ENCODE data around the gene FOSB. TPM values are rescaled to one million over a fixed set of nuclear protein-coding genes. Genes with fewer than 3 reads are reported as not detected.
A peak's percentile ranks its signal among the peaks of the same experiment; 100 is the strongest.

Gene FOSB
- total RNA-seq, 4 donors from 2014 or later = 0.85 to 56.1 (median 9.6) TPM

DNA sequence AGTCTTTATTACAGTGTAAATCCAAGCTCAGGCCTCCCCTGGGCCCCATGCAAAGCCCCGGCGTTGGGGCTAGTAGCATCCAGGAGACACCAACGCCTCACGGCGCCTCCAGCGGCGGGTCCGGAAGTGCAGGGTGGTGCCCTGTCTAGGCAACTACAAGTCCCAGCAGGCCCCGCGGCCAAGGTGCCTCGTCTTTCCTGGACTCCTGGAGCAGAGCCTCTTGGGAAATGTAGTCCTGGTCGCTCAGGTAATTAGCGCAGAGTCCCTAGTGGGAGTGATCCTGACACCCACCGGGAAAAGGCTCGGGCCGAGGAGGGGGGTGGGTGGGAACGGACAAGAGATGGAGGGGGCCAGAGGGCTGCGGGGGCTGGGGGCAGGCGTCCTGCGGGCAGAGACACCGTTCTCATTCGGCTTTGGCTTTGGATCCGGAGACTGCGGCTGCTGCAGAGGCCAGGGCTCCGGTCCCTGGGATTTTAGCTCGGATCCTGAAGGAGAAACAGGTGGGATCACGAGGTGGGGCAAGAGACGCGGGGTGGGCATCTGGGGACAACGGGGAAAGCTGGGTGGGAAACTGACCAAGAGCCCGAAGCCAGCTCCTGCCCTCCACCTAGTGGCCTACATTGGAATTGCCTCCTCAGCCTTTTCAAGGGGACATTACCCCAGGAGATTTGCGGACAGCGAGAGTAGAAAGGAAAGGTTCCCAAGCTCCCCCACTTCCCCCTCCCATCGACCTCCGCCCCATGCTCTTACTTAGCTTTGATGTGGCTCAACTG, 17.7 kb downstream of the FOSB start:
- peak; percentile 98 to 100 (median 99) for DNase-seq
- no peaks in the 10 kb centered on the region for H3K36me3 ChIP-seq
- no peak for TF ChIP-seq POLR2A (IDR thresholded peaks at IDR 0.05)
- TF ChIP-seq, protein P1, sequence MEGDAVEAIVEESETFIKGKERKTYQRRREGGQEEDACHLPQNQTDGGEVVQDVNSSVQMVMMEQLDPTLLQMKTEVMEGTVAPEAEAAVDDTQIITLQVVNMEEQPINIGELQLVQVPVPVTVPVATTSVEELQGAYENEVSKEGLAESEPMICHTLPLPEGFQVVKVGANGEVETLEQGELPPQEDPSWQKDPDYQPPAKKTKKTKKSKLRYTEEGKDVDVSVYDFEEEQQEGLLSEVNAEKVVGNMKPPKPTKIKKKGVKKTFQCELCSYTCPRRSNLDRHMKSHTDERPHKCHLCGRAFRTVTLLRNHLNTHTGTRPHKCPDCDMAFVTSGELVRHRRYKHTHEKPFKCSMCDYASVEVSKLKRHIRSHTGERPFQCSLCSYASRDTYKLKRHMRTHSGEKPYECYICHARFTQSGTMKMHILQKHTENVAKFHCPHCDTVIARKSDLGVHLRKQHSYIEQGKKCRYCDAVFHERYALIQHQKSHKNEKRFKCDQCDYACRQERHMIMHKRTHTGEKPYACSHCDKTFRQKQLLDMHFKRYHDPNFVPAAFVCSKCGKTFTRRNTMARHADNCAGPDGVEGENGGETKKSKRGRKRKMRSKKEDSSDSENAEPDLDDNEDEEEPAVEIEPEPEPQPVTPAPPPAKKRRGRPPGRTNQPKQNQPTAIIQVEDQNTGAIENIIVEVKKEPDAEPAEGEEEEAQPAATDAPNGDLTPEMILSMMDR (IDR thresholded peaks at IDR 0.05) = peak; percentile 67 to 97 (median 92)
- peak overlapping the region; percentile 56 to 78 (median 76) for H3K27ac ChIP-seq
- H3K4me1 ChIP-seq = peaks cover 0 to 4% (median 0%) of the 10 kb centered on the region in 4 donors
- H3K9me3 ChIP-seq = no peaks in the 10 kb centered on the region
- H3K27me3 ChIP-seq = no peaks in the 10 kb centered on the region
- peak overlapping the region; percentile 58 to 88 (median 72) for H3K4me3 ChIP-seq

DNA sequence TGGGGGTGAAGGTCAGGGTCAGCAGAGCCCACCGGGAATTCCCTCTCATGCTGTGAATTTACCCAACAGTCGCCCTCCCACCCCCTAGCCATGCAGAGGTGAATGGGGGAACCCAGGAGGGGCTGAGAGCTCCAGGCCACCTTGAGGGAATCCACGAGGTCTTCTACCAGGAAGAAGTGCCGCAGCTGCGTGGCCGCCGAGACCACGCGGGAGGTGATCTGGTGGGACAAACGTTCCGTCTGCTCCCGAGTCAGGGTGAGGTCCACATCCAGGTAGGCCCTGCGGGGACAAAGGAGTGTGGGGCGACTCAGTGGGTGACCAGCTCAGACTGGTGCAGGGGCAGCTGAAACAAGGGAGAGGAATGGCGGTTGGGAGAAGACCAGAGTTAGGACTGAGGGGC, 20.9 kb downstream of the FOSB start:
- no peak overlapping the region for H3K4me3 ChIP-seq
- H3K27me3 ChIP-seq = no peaks in the 10 kb centered on the region
- TF ChIP-seq POLR2A (IDR thresholded peaks at IDR 0.05) = no peak
- TF ChIP-seq, protein P1 (IDR thresholded peaks at IDR 0.05) = no peak
- H3K36me3 ChIP-seq = no peaks in the 10 kb centered on the region
- H3K27ac ChIP-seq = no peak overlapping the region
- no peak for DNase-seq
- H3K9me3 ChIP-seq = no peaks in the 10 kb centered on the region
- peaks cover 0 to 20% (median 5%) of the 10 kb centered on the region in 4 donors for H3K4me1 ChIP-seq

DNA sequence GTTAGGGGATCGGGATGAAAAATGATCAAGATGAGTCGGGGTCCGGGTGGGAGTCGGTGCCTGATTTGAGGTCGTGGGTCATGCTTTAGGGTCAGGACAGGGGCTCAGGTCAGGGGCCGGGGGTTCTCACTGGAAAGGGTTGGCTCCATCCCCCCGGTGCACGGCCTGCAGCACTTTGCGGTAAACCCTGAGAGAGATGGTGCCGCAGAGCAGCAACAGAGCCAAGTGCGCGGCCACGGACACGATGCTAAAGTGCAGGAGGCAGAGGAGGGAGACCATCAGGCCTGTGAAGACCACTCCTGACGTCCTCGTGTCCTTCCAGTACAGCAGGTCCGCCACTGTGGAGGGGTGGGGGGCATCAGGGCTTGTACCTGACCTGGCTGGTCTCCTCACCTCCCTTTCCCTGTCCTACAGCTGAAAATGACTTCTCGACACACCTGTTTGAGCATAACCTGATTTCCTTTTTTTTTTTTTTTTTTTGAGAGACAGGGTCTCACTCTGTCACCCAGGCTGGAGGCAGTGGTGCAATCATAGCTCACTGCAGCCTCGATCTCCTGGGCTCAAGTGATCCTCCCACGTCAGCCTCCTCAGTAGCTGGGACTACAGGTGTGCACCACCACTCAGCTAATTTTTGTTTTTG, 21.5 kb downstream of the FOSB start:
- no peaks in the 10 kb centered on the region for H3K9me3 ChIP-seq

DNA sequence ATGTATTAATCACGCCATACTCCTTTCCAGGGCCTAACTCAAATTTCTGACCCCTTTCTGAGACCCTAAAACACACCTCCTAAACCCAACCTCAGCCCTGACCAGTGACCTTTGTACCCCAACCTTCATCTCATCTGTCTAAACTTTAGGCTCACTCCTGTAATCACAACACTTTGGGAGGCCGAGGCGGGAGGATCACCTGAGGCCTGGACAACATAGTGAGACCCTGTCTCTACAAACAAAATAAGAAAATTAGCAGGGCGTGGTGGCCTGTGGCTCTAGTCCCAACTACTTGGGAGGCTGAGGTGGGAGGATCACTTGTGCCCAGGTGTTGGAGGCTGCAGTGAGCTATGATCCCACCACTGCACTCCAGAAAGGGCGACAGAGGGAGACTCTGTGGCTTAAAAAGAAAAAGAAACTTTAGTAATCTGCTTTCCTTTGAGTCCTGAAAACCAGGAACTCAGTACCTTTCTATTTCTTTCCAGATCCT, 24.4 kb downstream of the FOSB start:
- Histone ChIP-seq H3K4me3 (peak overlapping the region in 1 of 4 donors; percentile 54), H3K36me3 (no peaks in the 10 kb centered on the region), H3K27ac (peak overlapping the region in 1 of 4 donors; percentile 62), H3K27me3 (no peaks in the 10 kb centered on the region), H3K4me1 (peaks cover 0 to 30% (median 8%) of the 10 kb centered on the region in 4 donors), H3K9me3 (no peaks in the 10 kb centered on the region)
- no peak for DNase-seq
- TF ChIP-seq POLR2A (IDR thresholded peaks at IDR 0.05) = no peak
- TF ChIP-seq, protein P1 (IDR thresholded peaks at IDR 0.05) = no peak

More for the DNA sequence above, 21.5 kb downstream of the FOSB start:
- Histone ChIP-seq H3K27ac (no peak overlapping the region), H3K36me3 (no peaks in the 10 kb centered on the region), H3K27me3 (no peaks in the 10 kb centered on the region), H3K4me1 (peaks cover 0 to 23% (median 5%) of the 10 kb centered on the region in 4 donors), H3K4me3 (no peak overlapping the region)
- no peak for DNase-seq
- TF ChIP-seq, protein P1 (IDR thresholded peaks at IDR 0.05) = no peak
- TF ChIP-seq POLR2A (IDR thresholded peaks at IDR 0.05) = no peak

DNA sequence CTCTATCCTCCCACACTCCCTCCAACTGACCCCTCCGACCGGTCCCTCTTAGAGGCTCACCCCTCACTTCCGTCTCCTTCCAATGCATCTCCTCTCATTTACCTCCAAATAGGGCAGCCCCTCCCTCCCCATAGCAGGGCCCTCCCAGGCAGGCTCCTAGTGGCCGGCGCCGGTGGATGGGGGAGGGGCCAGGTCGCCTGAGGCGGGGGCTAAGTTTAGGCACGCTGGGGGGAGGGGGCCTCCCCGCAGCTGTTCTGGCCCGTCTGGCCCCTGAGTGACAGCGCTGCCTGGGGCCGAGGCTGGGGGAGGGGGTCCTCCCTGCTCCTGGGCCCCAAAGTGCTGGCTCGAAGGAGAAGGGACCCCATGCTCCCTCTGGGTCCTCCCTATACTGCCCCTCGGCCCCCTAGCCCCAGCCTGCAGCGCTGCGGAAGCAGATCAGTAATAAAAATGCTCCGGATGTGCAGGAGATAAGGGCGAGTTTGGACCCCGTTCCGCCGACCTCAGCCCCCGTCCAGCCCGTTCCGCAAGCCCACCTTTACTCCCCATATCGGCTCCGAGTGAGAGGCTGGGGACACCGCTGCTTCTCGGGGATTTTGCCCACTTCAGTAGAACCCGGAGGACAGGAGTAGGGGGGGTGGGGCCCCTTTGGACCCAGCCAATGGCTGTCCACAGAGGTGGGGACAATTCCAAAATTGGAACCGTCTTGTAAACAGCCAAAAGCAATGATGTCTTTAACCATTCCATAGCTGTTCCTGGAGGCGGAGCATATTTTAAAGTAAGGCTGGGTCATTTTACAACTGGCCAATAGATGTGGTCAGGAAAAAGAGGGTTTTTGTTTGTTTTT, 25.1 kb downstream of the FOSB start:
- Histone ChIP-seq H3K27ac (peak overlapping the region in 3 of 4 donors; percentile 48 to 70 (median 62)), H3K9me3 (no peaks in the 10 kb centered on the region), H3K27me3 (no peaks in the 10 kb centered on the region), H3K4me1 (peaks cover 0 to 35% (median 8%) of the 10 kb centered on the region in 4 donors), H3K4me3 (peak overlapping the region; percentile 26 to 55 (median 40)), H3K36me3 (no peaks in the 10 kb centered on the region)
- DNase-seq = peak in 1 of 3 donors; percentile 65
- TF ChIP-seq, protein P1 (IDR thresholded peaks at IDR 0.05) = no peak
- no peak for TF ChIP-seq POLR2A (IDR thresholded peaks at IDR 0.05)

All from Peyer's patch (tissue), 4 donors.